GM12891 (cell line): ENCODE results near the gene EDAR.

ENCODE experiments used
- POLR2A ChIP-seq: IDR thresholded peaks from 2 replicates; pipeline ENCODE4 v1.6.1; 2011; ENCODE audit warnings: low read depth, low read length, control low read depth
- POLR2AphosphoS5 ChIP-seq: IDR thresholded peaks from 2 replicates; pipeline ENCODE4 v1.6.1; 2011; ENCODE audit warnings: low read depth, low read length, control low read depth
- SPI1 ChIP-seq: IDR thresholded peaks from 2 replicates; pipeline ENCODE4 v1.6.1; 2011; ENCODE audit warnings: low read depth, low read length, control low read depth
- TAF1 ChIP-seq: IDR thresholded peaks from 2 replicates; pipeline ENCODE4 v1.6.1; 2011; ENCODE audit warnings: low read depth, low read length, control low read depth

GRCh38 chr2:108919571-108920373 is 69.2 kb downstream of the EDAR start:
- TF ChIP-seq POLR2AphosphoS5 (no peak), POLR2A (no peak), TAF1 (no peak), SPI1 (no peak)
